Loucy (cell line): ENCODE measurements around the gene THAP10.

Source experiments
- EZH2phosphoT487 ChIP-seq: fragments of 200-600 bp; IDR thresholded peaks from 2 replicates; pipeline ENCODE4 v1.6.1; 2018; ENCODE audit warnings: antibody characterized with exemption, mild to moderate bottlenecking, moderate library complexity, borderline replicate concordance
- TF ChIP-seq, protein P1 (sequence below): fragments of 200-600 bp; sonication (generic); conservative IDR thresholded peaks from 2 replicates; pipeline ENCODE4 v1.5.1; 2014; ENCODE audit warnings: mild to moderate bottlenecking, antibody characterized with exemption, low read length

DNA sequence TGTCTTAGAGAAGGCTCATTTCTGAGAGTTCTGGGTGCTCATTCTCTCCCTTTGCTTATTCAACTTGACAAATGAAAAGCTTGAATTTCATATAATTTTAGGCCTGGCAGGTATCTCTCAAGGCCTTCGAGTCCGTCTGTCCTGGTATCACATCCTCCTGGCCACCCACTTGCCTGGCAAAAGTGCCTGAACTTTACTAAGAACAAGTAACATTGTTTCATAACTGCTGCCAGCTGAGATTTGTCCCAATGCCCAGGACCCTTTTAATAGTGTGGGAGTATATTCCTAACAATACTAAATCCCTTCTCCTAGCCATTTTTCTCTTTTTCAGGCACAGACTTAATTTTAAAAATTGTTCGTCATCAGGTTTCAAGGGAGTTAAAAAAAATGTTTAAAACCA, 56.4 kb downstream of the THAP10 start:
- TF ChIP-seq, protein P1, sequence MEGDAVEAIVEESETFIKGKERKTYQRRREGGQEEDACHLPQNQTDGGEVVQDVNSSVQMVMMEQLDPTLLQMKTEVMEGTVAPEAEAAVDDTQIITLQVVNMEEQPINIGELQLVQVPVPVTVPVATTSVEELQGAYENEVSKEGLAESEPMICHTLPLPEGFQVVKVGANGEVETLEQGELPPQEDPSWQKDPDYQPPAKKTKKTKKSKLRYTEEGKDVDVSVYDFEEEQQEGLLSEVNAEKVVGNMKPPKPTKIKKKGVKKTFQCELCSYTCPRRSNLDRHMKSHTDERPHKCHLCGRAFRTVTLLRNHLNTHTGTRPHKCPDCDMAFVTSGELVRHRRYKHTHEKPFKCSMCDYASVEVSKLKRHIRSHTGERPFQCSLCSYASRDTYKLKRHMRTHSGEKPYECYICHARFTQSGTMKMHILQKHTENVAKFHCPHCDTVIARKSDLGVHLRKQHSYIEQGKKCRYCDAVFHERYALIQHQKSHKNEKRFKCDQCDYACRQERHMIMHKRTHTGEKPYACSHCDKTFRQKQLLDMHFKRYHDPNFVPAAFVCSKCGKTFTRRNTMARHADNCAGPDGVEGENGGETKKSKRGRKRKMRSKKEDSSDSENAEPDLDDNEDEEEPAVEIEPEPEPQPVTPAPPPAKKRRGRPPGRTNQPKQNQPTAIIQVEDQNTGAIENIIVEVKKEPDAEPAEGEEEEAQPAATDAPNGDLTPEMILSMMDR = no peak
- TF ChIP-seq EZH2phosphoT487 = no peak
